Heart left ventricle (tissue), 16 donors: ENCODE measurements around the gene COL6A2. TPM values are rescaled to one million over a fixed set of nuclear protein-coding genes. Genes with fewer than 3 reads are reported as not detected.

ENCODE experiments used
- ATAC-seq, 4 donors: fragments of 200-7000 bp; cut with Tn5 transposase; one replicate each; pipeline ENCODE4 v1.9.1; 2020 to 2022; ENCODE audit warnings: moderate library complexity in 4 of 4, mild to moderate bottlenecking in 3 of 4, moderate number of reproducible peaks in 1 of 4
- DNase-seq, 5 donors: peaks; one replicate each; pipeline ENCODE4 v3.0.0-alpha.2; 2020
- H3K27ac ChIP-seq, 12 donors: fragments of 200-600 bp; sonication (generic) in 4 of 12; one replicate each; pipeline versions ENCODE4 v1.5.0 to v1.8.0; 2016 to 2022; ENCODE audit warnings: mild to moderate bottlenecking in 2 of 12
- H3K27me3 ChIP-seq, 9 donors: fragments of 200-600 bp; sonication (generic) in 2 of 9; one replicate each; pipeline versions ENCODE4 v1.5.1 to v1.8.0; 2016 to 2022; ENCODE audit warnings: mild to moderate bottlenecking in 3 of 9
- H3K36me3 ChIP-seq, 9 donors: fragments of 200-600 bp; sonication (generic) in 2 of 9; one replicate each; pipeline versions ENCODE4 v1.5.0 to v1.8.0; 2018 to 2022; ENCODE audit warnings: mild to moderate bottlenecking in 2 of 9
- H3K4me1 ChIP-seq, 12 donors: fragments of 200-600 bp; sonication (generic) in 4 of 12; one replicate each; pipeline versions ENCODE4 v1.5.0 to v1.8.0; 2016 to 2022; ENCODE audit warnings: mild to moderate bottlenecking in 3 of 12
- H3K4me3 ChIP-seq, 12 donors: fragments of 200-600 bp; sonication (generic) in 4 of 12; one replicate each; pipeline versions ENCODE4 v1.5.0 to v1.8.0; 2017 to 2022; ENCODE audit warnings: mild to moderate bottlenecking in 9 of 12, moderate library complexity in 4 of 12
- H3K9me3 ChIP-seq, 12 donors: fragments of 200-600 bp; sonication (generic) in 4 of 12; one replicate each; pipeline versions ENCODE4 v1.5.0 to v1.8.0; 2016 to 2022; ENCODE audit warnings: mild to moderate bottlenecking in 1 of 12
- CTCF ChIP-seq, 12 donors: fragments of 200-600 bp; sonication (generic) in 4 of 12; IDR thresholded peaks; one replicate each; pipeline versions ENCODE4 v1.5.0 to v1.8.0; 2018 to 2022; ENCODE audit warnings: antibody characterized with exemption in 12 of 12, mild to moderate bottlenecking in 5 of 12
- POLR2A ChIP-seq, 2 donors: fragments of 450-650 bp; IDR thresholded peaks; one replicate each; pipeline ENCODE4 v1.6.1; 2017; ENCODE audit warnings: antibody characterized with exemption in 2 of 2, mild to moderate bottlenecking in 2 of 2, moderate library complexity in 2 of 2
- WGBS, 4 donors: extraction: QIAGEN DNeasy Blood & Tissue Kit in 2 of 4; methylation state at CpG; one replicate each; pipeline versions ENCODE4 v1.1.5 to v1.1.7; 2013 to 2018; 5-methylcytosine and 5-hydroxymethylcytosine counted together
- intact Hi-C, 10 donors: fragments of 100-400 bp; cut with DNase I; formaldehyde crosslinking; loops; one replicate each; pipeline versions ENCODE4 v1.11.1 to v1.14.2; 2022
- polyA plus RNA-seq, 2 donors: library from polyadenylated mRNA; stranded (reverse); fragments of 200-250 nt; gene quantifications; one replicate each; pipeline ENCODE4 v1.2.3, GENCODE V29; 2013
- total RNA-seq, 9 donors: library from RNA; depleted of rRNA in 2 of 9; stranded (reverse); fragments of >200 nt in 2 of 9; fragmentation: NEBNext Ultra II Directional in 3 of 9; extraction: Animal tissue kit (Norgen Biotek cat#: 25700) in 3 of 9; gene quantifications; one replicate each; pipeline versions ENCODE4 v1.1.0 to v1.2.4, GENCODE V29; 2016 to 2023
- donor health status: ischemic (EF 13 %, LVEDD 7.1; RV severe dilation, severe dysfunction).
- donor health status: healthy with polysubstance abuse.
- donor health status: DM: no; HTN: yes; CAD: no.
- donor health status: DM: no; HTN: no; CAD: no.
- donor health status: ischemic (EF 25% LVEDD 6.9; RV normal size, moderate dysfunction).
- donor health status: ischemic (EF 25% LVEDD 5.7; RV mildly dilated, moderate dysfunction).
- donor health status: healthy.
- donor health status: DM: yes; HTN: yes; CAD: no.
- donor health status: ischemic (EF 35%, LVEDD 5.7; RV mildly dilated, moderate dysfunction).
- donor health status: nonischemic (EF 11% LVEDD 7.7; RV severe dilation, severe dysfunction).
- donor health status: DM: yes; HTN: yes; CAD: no.
- donor health status: PGD.
- donor health status: ischemic (EF 29% LVEDD 5.4; RV normal size, mild dysfunction).
- donor health status: nonischemic (EF 23%, LVEDD 6.1; RV moderate dilation, normal function).

Gene COL6A2
- total and polyA plus RNA-seq, 11 donors = 118 to 484 (median 158) TPM

GRCh38 chr21:46064870-46065214 is 33.1 kb upstream of the COL6A2 start:
- H3K9me3 ChIP-seq = peaks cover 0 to 25% (median 3%) of the 10 kb centered on the region in 12 donors
- intact Hi-C loops = loop anchor here in 1 of 10 donors (10.0 kb wide), 1 partner anchor 90 kb away; no protein-coding TSS in a partner anchor
- peak overlapping the region in 11 of 12 donors; percentile 36 to 91 (median 74) for H3K27ac ChIP-seq
- H3K36me3 ChIP-seq = no peaks in the 10 kb centered on the region
- ATAC-seq = peak in 2 of 4 donors; percentile 3 to 14
- H3K4me3 ChIP-seq = no peak overlapping the region
- DNase-seq = no peak
- WGBS, 4 donors = 56 to 75% (median 57%) methylated on average over 8 to 13 of the region's 13 CpGs
- TF ChIP-seq CTCF (IDR thresholded peaks at IDR 0.05) (no peak), POLR2A (IDR thresholded peaks at IDR 0.05) (no peak)
- H3K4me1 ChIP-seq = peaks cover 0 to 47% (median 32%) of the 10 kb centered on the region in 12 donors
- peaks cover 0 to 7% (median 0%) of the 10 kb centered on the region in 9 donors for H3K27me3 ChIP-seq

GRCh38 chr21:46065215-46065913 is 32.5 kb upstream of the COL6A2 start:
- intact Hi-C loops = loop anchor here in 1 of 10 donors (10.0 kb wide), 1 partner anchor 91 kb away; no protein-coding TSS in a partner anchor
- Histone ChIP-seq H3K4me1 (peaks cover 0 to 42% (median 29%) of the 10 kb centered on the region in 12 donors), H3K4me3 (peak overlapping the region in 5 of 12 donors; percentile 0 to 34 (median 23)), H3K27ac (peak overlapping the region in 11 of 12 donors; percentile 36 to 91 (median 74)), H3K36me3 (no peaks in the 10 kb centered on the region), H3K9me3 (peaks cover 0 to 25% (median 3%) of the 10 kb centered on the region in 12 donors), H3K27me3 (peaks cover 0 to 7% (median 0%) of the 10 kb centered on the region in 9 donors)
- ATAC-seq = peak; percentile 31 to 64 (median 50)
- WGBS, 4 donors = 34 to 48% (median 40%) methylated on average over 18 to 22 of the region's 22 CpGs
- DNase-seq = peak; percentile 63 to 83 (median 79)
- TF ChIP-seq POLR2A (IDR thresholded peaks at IDR 0.05) (no peak), CTCF (IDR thresholded peaks at IDR 0.05) (no peak)

- TF ChIP-seq POLR2A (IDR thresholded peaks at IDR 0.05) (no peak), CTCF (IDR thresholded peaks at IDR 0.05) (no peak)
- WGBS, 4 donors = 57 to 65% (median 61%) methylated on average over 23 of the region's 23 CpGs
- peak in 2 of 4 donors; percentile 17 to 34 for ATAC-seq
- Histone ChIP-seq H3K4me1 (peaks cover 0 to 37% (median 28%) of the 10 kb centered on the region in 12 donors), H3K36me3 (no peaks in the 10 kb centered on the region), H3K27ac (peak overlapping the region in 11 of 12 donors; percentile 36 to 91 (median 74)), H3K9me3 (peaks cover 0 to 25% (median 3%) of the 10 kb centered on the region in 12 donors), H3K27me3 (peaks cover 0 to 7% (median 0%) of the 10 kb centered on the region in 9 donors), H3K4me3 (peak overlapping the region in 5 of 12 donors; percentile 0 to 34 (median 23))
- DNase-seq = no peak
- intact Hi-C loops = loop anchor here in 2 of 10 donors (2.0 to 10.0 kb wide), 2 partner anchors 29 to 91 kb away; no protein-coding TSS in a partner anchor
Observed at GRCh38 chr21:46065914-46066551, 31.9 kb upstream of the COL6A2 start.
